ENCODE measurements around the gene DPT. TPM values are rescaled to one million over a fixed set of nuclear protein-coding genes. Genes with fewer than 3 reads are reported as not detected.

DPT gene
- polyA plus RNA-seq, 4 donors, result 0.89 to 42.3 (median 6.1) TPM

- Histone ChIP-seq H3K4me1 (ENCODE audit: control insufficient read depth in 3 of 3, insufficient read depth in 2 of 3, low read depth in 1 of 3, low read length in 2 of 3) (peaks cover 2 to 42% (median 3%) of the 10 kb centered on the region in 3 donors), H3K36me3 (ENCODE audit: control insufficient read depth in 3 of 3, insufficient read depth in 2 of 3, low read depth in 1 of 3, low read length in 3 of 3) (no peaks in the 10 kb centered on the region), H3K27me3 (ENCODE audit: control insufficient read depth in 3 of 3, insufficient read depth in 3 of 3, low read length in 3 of 3) (no peaks in the 10 kb centered on the region), H3K27ac (ENCODE audit: low read depth in 1 of 3, low read length in 2 of 3) (no peak overlapping the region), H3K4me3 (ENCODE audit: low read depth in 1 of 3, low read length in 3 of 3) (no peak overlapping the region), H3K9me3 (ENCODE audit: control insufficient read depth in 2 of 2, insufficient read depth in 1 of 2, low read depth in 1 of 2, low read length in 1 of 2) (no peaks in the 10 kb centered on the region)
- FAIRE-seq (no peak), DNase-seq (no peak)
- WGBS, 3 donors, result 29 to 91% (median 59%) methylated on average over 1 of the region's 1 CpG
These were observed 30.6 kb downstream of the DPT start for GRCh38 chr1:168698453-168698852.

- Histone ChIP-seq H3K27me3 (ENCODE audit: control insufficient read depth in 3 of 3, insufficient read depth in 3 of 3, low read length in 3 of 3) (no peaks in the 10 kb centered on the region), H3K27ac (ENCODE audit: low read depth in 1 of 3, low read length in 2 of 3) (peak overlapping the region in 1 of 3 donors; percentile 21), H3K36me3 (ENCODE audit: control insufficient read depth in 3 of 3, insufficient read depth in 2 of 3, low read depth in 1 of 3, low read length in 3 of 3) (no peaks in the 10 kb centered on the region), H3K9me3 (ENCODE audit: control insufficient read depth in 2 of 2, insufficient read depth in 1 of 2, low read depth in 1 of 2, low read length in 1 of 2) (no peaks in the 10 kb centered on the region), H3K4me1 (ENCODE audit: control insufficient read depth in 3 of 3, insufficient read depth in 2 of 3, low read depth in 1 of 3, low read length in 2 of 3) (peaks cover 3 to 49% (median 4%) of the 10 kb centered on the region in 3 donors), H3K4me3 (ENCODE audit: low read depth in 1 of 3, low read length in 3 of 3) (no peak overlapping the region)
- DNase-seq, result peak in 1 of 2 donors; percentile 41
- WGBS, 3 donors, result 15 to 57% (median 38%) methylated on average over 5 of the region's 5 CpGs
- no peak for FAIRE-seq
These were observed 31.5 kb downstream of the DPT start for GRCh38 chr1:168697356-168698126.

GRCh38 chr1:168696125-168696760 lies 32.8 kb downstream of the DPT start:
- FAIRE-seq, result no peak
- no peaks in the 10 kb centered on the region for H3K36me3 ChIP-seq (ENCODE audit: control insufficient read depth in 3 of 3, insufficient read depth in 2 of 3, low read depth in 1 of 3, low read length in 3 of 3)
- no peak for DNase-seq
- H3K27ac ChIP-seq (ENCODE audit: low read depth in 1 of 3, low read length in 2 of 3), result no peak overlapping the region
- H3K9me3 ChIP-seq (ENCODE audit: control insufficient read depth in 2 of 2, insufficient read depth in 1 of 2, low read depth in 1 of 2, low read length in 1 of 2), result no peaks in the 10 kb centered on the region
- WGBS, 3 donors, result 66 to 84% (median 83%) methylated on average over 7 of the region's 7 CpGs
- peaks cover 3 to 49% (median 4%) of the 10 kb centered on the region in 3 donors for H3K4me1 ChIP-seq (ENCODE audit: control insufficient read depth in 3 of 3, insufficient read depth in 2 of 3, low read depth in 1 of 3, low read length in 2 of 3)
- H3K27me3 ChIP-seq (ENCODE audit: control insufficient read depth in 3 of 3, insufficient read depth in 3 of 3, low read length in 3 of 3), result no peaks in the 10 kb centered on the region
- H3K4me3 ChIP-seq (ENCODE audit: low read depth in 1 of 3, low read length in 3 of 3), result no peak overlapping the region

- Histone ChIP-seq H3K9me3 (ENCODE audit: control insufficient read depth in 2 of 2, insufficient read depth in 1 of 2, low read depth in 1 of 2, low read length in 1 of 2) (no peaks in the 10 kb centered on the region), H3K36me3 (ENCODE audit: control insufficient read depth in 3 of 3, insufficient read depth in 2 of 3, low read depth in 1 of 3, low read length in 3 of 3) (no peaks in the 10 kb centered on the region), H3K4me3 (ENCODE audit: low read depth in 1 of 3, low read length in 3 of 3) (no peak overlapping the region), H3K27me3 (ENCODE audit: control insufficient read depth in 3 of 3, insufficient read depth in 3 of 3, low read length in 3 of 3) (no peaks in the 10 kb centered on the region), H3K4me1 (ENCODE audit: control insufficient read depth in 3 of 3, insufficient read depth in 2 of 3, low read depth in 1 of 3, low read length in 2 of 3) (peaks cover 2 to 54% (median 3%) of the 10 kb centered on the region in 3 donors), H3K27ac (ENCODE audit: low read depth in 1 of 3, low read length in 2 of 3) (peak overlapping the region; percentile 29 to 89 (median 64))
- 37 to 62% (median 45%) methylated on average over 2 of the region's 2 CpGs for WGBS, 3 donors
- DNase-seq (no peak), FAIRE-seq (no peak)
These were observed 35.2 kb downstream of the DPT start for GRCh38 chr1:168693872-168694238.

GRCh38 chr1:168693197-168693871 lies 35.7 kb downstream of the DPT start:
- DNase-seq, result peak; percentile 67 to 86
- H3K36me3 ChIP-seq (ENCODE audit: control insufficient read depth in 3 of 3, insufficient read depth in 2 of 3, low read depth in 1 of 3, low read length in 3 of 3), result no peaks in the 10 kb centered on the region
- FAIRE-seq, result peak; percentile 33
- H3K4me3 ChIP-seq (ENCODE audit: low read depth in 1 of 3, low read length in 3 of 3), result no peak overlapping the region
- no peaks in the 10 kb centered on the region for H3K27me3 ChIP-seq (ENCODE audit: control insufficient read depth in 3 of 3, insufficient read depth in 3 of 3, low read length in 3 of 3)
- H3K9me3 ChIP-seq (ENCODE audit: control insufficient read depth in 2 of 2, insufficient read depth in 1 of 2, low read depth in 1 of 2, low read length in 1 of 2), result no peaks in the 10 kb centered on the region
- H3K4me1 ChIP-seq (ENCODE audit: control insufficient read depth in 3 of 3, insufficient read depth in 2 of 3, low read depth in 1 of 3, low read length in 2 of 3), result peaks cover 2 to 54% (median 3%) of the 10 kb centered on the region in 3 donors
- 12 to 64% (median 33%) methylated on average over 8 of the region's 8 CpGs for WGBS, 3 donors
- peak overlapping the region; percentile 29 to 89 (median 64) for H3K27ac ChIP-seq (ENCODE audit: low read depth in 1 of 3, low read length in 2 of 3)

- no peaks in the 10 kb centered on the region for H3K36me3 ChIP-seq (ENCODE audit: control insufficient read depth in 3 of 3, insufficient read depth in 2 of 3, low read depth in 1 of 3, low read length in 3 of 3)
- H3K4me3 ChIP-seq (ENCODE audit: low read depth in 1 of 3, low read length in 3 of 3), result no peak overlapping the region
- no peaks in the 10 kb centered on the region for H3K9me3 ChIP-seq (ENCODE audit: control insufficient read depth in 2 of 2, insufficient read depth in 1 of 2, low read depth in 1 of 2, low read length in 1 of 2)
- H3K27me3 ChIP-seq (ENCODE audit: control insufficient read depth in 3 of 3, insufficient read depth in 3 of 3, low read length in 3 of 3), result no peaks in the 10 kb centered on the region
- H3K27ac ChIP-seq (ENCODE audit: low read depth in 1 of 3, low read length in 2 of 3), result no peak overlapping the region
- no peak for FAIRE-seq
- H3K4me1 ChIP-seq (ENCODE audit: control insufficient read depth in 3 of 3, insufficient read depth in 2 of 3, low read depth in 1 of 3, low read length in 2 of 3), result peaks cover 2 to 48% (median 3%) of the 10 kb centered on the region in 3 donors
- DNase-seq, result no peak
- 79 to 91% (median 86%) methylated on average over 3 of the region's 3 CpGs for WGBS, 3 donors
These were observed 36.5 kb downstream of the DPT start for GRCh38 chr1:168692472-168692871.

- FAIRE-seq (no peak), DNase-seq (no peak)
- H3K36me3 ChIP-seq (ENCODE audit: control insufficient read depth in 3 of 3, insufficient read depth in 2 of 3, low read depth in 1 of 3, low read length in 3 of 3), result no peaks in the 10 kb centered on the region
- peaks cover 2 to 48% (median 3%) of the 10 kb centered on the region in 3 donors for H3K4me1 ChIP-seq (ENCODE audit: control insufficient read depth in 3 of 3, insufficient read depth in 2 of 3, low read depth in 1 of 3, low read length in 2 of 3)
- H3K27me3 ChIP-seq (ENCODE audit: control insufficient read depth in 3 of 3, insufficient read depth in 3 of 3, low read length in 3 of 3), result no peaks in the 10 kb centered on the region
- 36 to 76% (median 66%) methylated on average over 5 of the region's 5 CpGs for WGBS, 3 donors
- no peak overlapping the region for H3K4me3 ChIP-seq (ENCODE audit: low read depth in 1 of 3, low read length in 3 of 3)
- no peak overlapping the region for H3K27ac ChIP-seq (ENCODE audit: low read depth in 1 of 3, low read length in 2 of 3)
- no peaks in the 10 kb centered on the region for H3K9me3 ChIP-seq (ENCODE audit: control insufficient read depth in 2 of 2, insufficient read depth in 1 of 2, low read depth in 1 of 2, low read length in 1 of 2)
These were observed 37.5 kb downstream of the DPT start for GRCh38 chr1:168691541-168691940.

GRCh38 chr1:168689726-168690602 lies 39.0 kb downstream of the DPT start:
- no peaks in the 10 kb centered on the region for H3K36me3 ChIP-seq (ENCODE audit: control insufficient read depth in 3 of 3, insufficient read depth in 2 of 3, low read depth in 1 of 3, low read length in 3 of 3)
- H3K27ac ChIP-seq (ENCODE audit: low read depth in 1 of 3, low read length in 2 of 3), result peak overlapping the region in 1 of 3 donors; percentile 38
- H3K4me1 ChIP-seq (ENCODE audit: control insufficient read depth in 3 of 3, insufficient read depth in 2 of 3, low read depth in 1 of 3, low read length in 2 of 3), result peaks cover 2 to 38% (median 3%) of the 10 kb centered on the region in 3 donors
- no peak overlapping the region for H3K4me3 ChIP-seq (ENCODE audit: low read depth in 1 of 3, low read length in 3 of 3)
- no peaks in the 10 kb centered on the region for H3K27me3 ChIP-seq (ENCODE audit: control insufficient read depth in 3 of 3, insufficient read depth in 3 of 3, low read length in 3 of 3)
- no peaks in the 10 kb centered on the region for H3K9me3 ChIP-seq (ENCODE audit: control insufficient read depth in 2 of 2, insufficient read depth in 1 of 2, low read depth in 1 of 2, low read length in 1 of 2)
- FAIRE-seq (no peak), DNase-seq (peak; percentile 38 to 61)
- WGBS, 3 donors, result 73 to 78% (median 75%) methylated on average over 8 of the region's 8 CpGs
